ENCODE data around the gene RAB7A. TPM values are rescaled to one million over a fixed set of nuclear protein-coding genes. Genes with fewer than 3 reads are reported as not detected.

Gene RAB7A
- 155 and 169 TPM in 2 replicates for total RNA-seq (2021)
- long read RNA-seq, transcript RAB7A-201 (6 exons, 2,244 nt): major isoform, 300 of 363 reads
- long read RNA-seq, partial matches to known transcripts: 42 of 363 reads
- long read RNA-seq, other reads (novel, unspliced or antisense): 17 of 363 reads

DNA sequence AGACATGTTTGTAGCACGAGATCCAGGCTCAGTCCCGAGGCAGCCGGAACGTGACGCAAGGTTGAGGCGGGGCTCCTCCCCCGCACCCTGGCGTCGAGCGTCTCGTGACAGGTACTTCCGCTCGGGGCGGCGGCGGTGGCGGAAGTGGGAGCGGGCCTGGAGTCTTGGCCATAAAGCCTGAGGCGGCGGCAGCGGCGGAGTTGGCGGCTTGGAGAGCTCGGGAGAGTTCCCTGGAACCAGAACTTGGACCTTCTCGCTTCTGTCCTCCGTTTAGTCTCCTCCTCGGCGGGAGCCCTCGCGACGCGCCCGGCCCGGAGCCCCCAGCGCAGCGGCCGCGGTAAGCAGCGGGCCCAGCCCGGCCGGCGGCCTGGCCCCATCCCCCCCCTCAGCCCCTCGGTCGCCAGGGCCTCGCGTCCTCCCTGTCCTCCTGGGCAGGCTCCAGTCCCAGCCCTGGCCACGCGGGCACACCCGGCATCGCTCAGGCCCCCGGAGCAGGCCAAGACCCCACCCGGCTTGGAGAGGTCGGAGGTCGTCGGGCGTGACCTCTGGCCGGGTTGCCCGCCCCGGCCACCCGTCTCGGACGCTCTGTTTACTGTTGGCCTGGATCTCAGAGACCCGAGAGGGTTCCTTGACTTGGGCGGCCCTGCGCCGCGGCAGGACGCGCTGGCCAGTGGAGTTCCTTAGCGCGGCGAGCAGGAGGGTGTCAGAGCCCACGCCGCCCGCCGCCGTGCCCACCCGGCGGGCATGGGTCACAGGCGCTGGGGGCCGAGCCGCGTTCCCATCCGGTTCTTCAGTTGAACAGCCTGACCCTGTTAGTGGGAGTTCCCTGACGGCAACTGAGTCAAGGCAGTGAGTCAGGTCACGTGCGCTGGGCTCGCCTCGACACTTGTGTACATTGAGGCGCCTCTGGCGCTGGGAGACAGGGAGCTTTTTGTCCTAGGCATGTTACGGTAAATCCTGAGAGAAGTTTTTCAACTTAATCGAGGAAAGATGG lies at the start of gene RAB7A:
Gene RAB7A, plus strand, starts transcription at position 161 of the 994 bp plus-strand sequence. CDS start 69,185 bp downstream, outside the sequence.
- Mint-ChIP-seq H3K27ac (peak within 1 kb of the TSS; percentile 68 to 97 (median 69)), H3K27me3 (ENCODE audit: low read depth) (no peaks in the 10 kb centered on the region; the same call in 1 of the 2 replicates), H3K4me1 (peaks cover 57 to 74% of the 10 kb centered on the region in 2 experiments), H3K36me3 (ENCODE audit: insufficient read depth in 1 of 3, low read depth in 3 of 3) (peaks cover 3 to 8% (median 5%) of the 10 kb centered on the region in 3 experiments; a peak in 6 of 7 replicates), H3K9me3 (peaks cover 0 to 3% of the 10 kb centered on the region in 2 experiments; a peak in 1 of 5 replicates), H3K4me3 (peak within 1 kb of the TSS; percentile 93 to 96)
- Histone ChIP-seq H3K79me2 (ENCODE audit: insufficient read depth, low read length) (peaks cover 42% of the 10 kb centered on the region; the same call in 1 of the 2 replicates), H3K23me2 (ENCODE audit: insufficient read length, low read depth, low read length, poor library complexity, severe bottlenecking) (peaks cover 8% of the 10 kb centered on the region), H3K23ac (ENCODE audit: insufficient read length, low read depth, low read length) (no peak within 1 kb of the TSS), H3T11ph (ENCODE audit: low read length) (no peak within 1 kb of the TSS), H4K8ac (replicated peaks; ENCODE audit: insufficient read length, low read depth, low read length) (no peak within 1 kb of the TSS), H3K9ac (ENCODE audit: extremely low read depth, insufficient read length, low read length) (peak within 1 kb of the TSS; percentile 77), H2AK5ac (ENCODE audit: insufficient read length, low read length) (no peak within 1 kb of the TSS), H3K4me1 (ENCODE audit: insufficient read depth, low read length) (peaks cover 9% of the 10 kb centered on the region; the same call in 1 of the 2 replicates), H2BK5ac (ENCODE audit: insufficient read length, low read length) (no peak within 1 kb of the TSS), H2BK120ac (ENCODE audit: low read depth, low read length, poor library complexity, severe bottlenecking) (no peak within 1 kb of the TSS), H2BK15ac (ENCODE audit: low read depth, low read length) (no peak within 1 kb of the TSS), H4K20me1 (ENCODE audit: control insufficient read depth, insufficient read depth, insufficient read length) (no peaks in the 10 kb centered on the region), H2BK20ac (ENCODE audit: low read depth, low read length, poor library complexity, severe bottlenecking) (no peak within 1 kb of the TSS), H2AFZ (ENCODE audit: low read length) (no peak within 1 kb of the TSS), H4K91ac (ENCODE audit: insufficient read length, low read depth, low read length) (no peak within 1 kb of the TSS), H4K5ac (ENCODE audit: insufficient read length, low read depth, low read length) (peak within 1 kb of the TSS; percentile 33), H3K18ac (ENCODE audit: insufficient read length, low read depth, low read length) (peak within 1 kb of the TSS; percentile 43), H2BK12ac (ENCODE audit: insufficient read length, low read depth, low read length) (no peak within 1 kb of the TSS), H3K27ac (ENCODE audit: insufficient read length, low read depth, low read length) (no peak within 1 kb of the TSS), H3K14ac (ENCODE audit: insufficient read depth, low read length) (peak within 1 kb of the TSS; percentile 85), H3K27me3 (ENCODE audit: insufficient read depth, low read length) (no peaks in the 10 kb centered on the region), H3K4me2 (ENCODE audit: insufficient read depth, insufficient read length, low read length) (peak within 1 kb of the TSS; percentile 73), H3K56ac (ENCODE audit: insufficient read length, low read depth, low read length) (no peak within 1 kb of the TSS), H3K79me1 (ENCODE audit: insufficient read depth, low read depth, low read length, poor library complexity, severe bottlenecking) (no peaks in the 10 kb centered on the region), H3K4ac (ENCODE audit: low read depth, low read length) (no peak within 1 kb of the TSS), H3K9me3 (ENCODE audit: control insufficient read depth, low read depth, low read length) (no peaks in the 10 kb centered on the region)
- peak; percentile 98 for DNase-seq
- TF ChIP-seq, protein P1, sequence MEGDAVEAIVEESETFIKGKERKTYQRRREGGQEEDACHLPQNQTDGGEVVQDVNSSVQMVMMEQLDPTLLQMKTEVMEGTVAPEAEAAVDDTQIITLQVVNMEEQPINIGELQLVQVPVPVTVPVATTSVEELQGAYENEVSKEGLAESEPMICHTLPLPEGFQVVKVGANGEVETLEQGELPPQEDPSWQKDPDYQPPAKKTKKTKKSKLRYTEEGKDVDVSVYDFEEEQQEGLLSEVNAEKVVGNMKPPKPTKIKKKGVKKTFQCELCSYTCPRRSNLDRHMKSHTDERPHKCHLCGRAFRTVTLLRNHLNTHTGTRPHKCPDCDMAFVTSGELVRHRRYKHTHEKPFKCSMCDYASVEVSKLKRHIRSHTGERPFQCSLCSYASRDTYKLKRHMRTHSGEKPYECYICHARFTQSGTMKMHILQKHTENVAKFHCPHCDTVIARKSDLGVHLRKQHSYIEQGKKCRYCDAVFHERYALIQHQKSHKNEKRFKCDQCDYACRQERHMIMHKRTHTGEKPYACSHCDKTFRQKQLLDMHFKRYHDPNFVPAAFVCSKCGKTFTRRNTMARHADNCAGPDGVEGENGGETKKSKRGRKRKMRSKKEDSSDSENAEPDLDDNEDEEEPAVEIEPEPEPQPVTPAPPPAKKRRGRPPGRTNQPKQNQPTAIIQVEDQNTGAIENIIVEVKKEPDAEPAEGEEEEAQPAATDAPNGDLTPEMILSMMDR (conservative IDR thresholded peaks at IDR 0.05): no peak
- WGBS (ENCODE audit: extremely low coverage, insufficient read length, low lambda C conversion rate): no CpG with 5 or more reads among the region's 93 CpGs

All from H9 (cell line).